ENCODE data around the gene FYN. TPM values are rescaled to one million over a fixed set of nuclear protein-coding genes. Genes with fewer than 3 reads are reported as not detected.

FYN gene
- polyA plus RNA-seq, 2 of the 4 experiments (the other 2 are of a cell fraction), result 3.5 to 3.7 TPM

GRCh38 chr6:111779660-111780059 is 93.6 kb downstream of the FYN start:
- FAIRE-seq (no peak), ATAC-seq (no peak), DNase-seq (ENCODE audit: low read depth in 1 of 2, low spot score in 1 of 2) (no peak)
- H3K9me3 ChIP-seq, result no peaks in the 10 kb centered on the region
- H3K27ac ChIP-seq, result no peak overlapping the region
- ChIA-PET POLR2A (no interaction called here), CTCF (no interaction called here)
- WGBS (ENCODE audit: missing lambda C conversion rate), result 65% methylated on average over 2 of the region's 2 CpGs
- TF ChIP-seq EHMT2 (IDR thresholded peaks at IDR 0.05; ENCODE audit: low read depth), result no peak
- no peak for TF ChIP-seq HES2 (IDR thresholded peaks at IDR 0.05)
- no peak for TF ChIP-seq EHF (CRISPR knock-in tag; IDR thresholded peaks at IDR 0.05)
- TF ChIP-seq KDM1A (IDR thresholded peaks at IDR 0.05; ENCODE audit: low read depth), result no peak
- TF ChIP-seq RFX5 (IDR thresholded peaks at IDR 0.05), result no peak
- no peak for TF ChIP-seq USF2 (IDR thresholded peaks at IDR 0.05)
- no peak for TF ChIP-seq TFCP2L1 (CRISPR knock-in tag; IDR thresholded peaks at IDR 0.05)
- no peak for TF ChIP-seq MYC (IDR thresholded peaks at IDR 0.05; ENCODE audit: borderline replicate concordance, low read length)
- no peak for TF ChIP-seq RCOR1 (IDR thresholded peaks at IDR 0.05; ENCODE audit: low read depth, low read length)
- TF ChIP-seq HEYL (CRISPR knock-in tag; IDR thresholded peaks at IDR 0.05), result no peak
- no peak for TF ChIP-seq MAX (IDR thresholded peaks at IDR 0.05)
- no peak for TF ChIP-seq PHF8 (IDR thresholded peaks at IDR 0.05; ENCODE audit: borderline replicate concordance, low read depth)
- TF ChIP-seq ZFP36 (IDR thresholded peaks at IDR 0.05; ENCODE audit: borderline replicate concordance, partially characterized antibody), result no peak
- TF ChIP-seq FOSB (CRISPR knock-in tag; IDR thresholded peaks at IDR 0.05), result no peak
- TF ChIP-seq ZNF302 (CRISPR knock-in tag; IDR thresholded peaks at IDR 0.05), result no peak
- no peak for TF ChIP-seq FOSL2 (IDR thresholded peaks at IDR 0.05)
- no peak for TF ChIP-seq FOSL2 (CRISPR knock-in tag; IDR thresholded peaks at IDR 0.05)
- no peak for TF ChIP-seq ZSCAN20 (CRISPR knock-in tag; IDR thresholded peaks at IDR 0.05)
- no peak for TF ChIP-seq KDM5A (IDR thresholded peaks at IDR 0.05)
- no peak overlapping the region for H3K4me2 ChIP-seq
- no peak overlapping the region for H3K4me3 ChIP-seq
- no peaks in the 10 kb centered on the region for H3K4me1 ChIP-seq

- POLR2A ChIA-PET, result no interaction called here
Measured at GRCh38 chr6:111779031-111779430, 94.2 kb downstream of the FYN start.

More at GRCh38 chr6:111779031-111779430, 94.2 kb downstream of the FYN start:
- WGBS (ENCODE audit: missing lambda C conversion rate), result 48% methylated on average over 3 of the region's 3 CpGs
- ATAC-seq, result no peak
- no peak for DNase-seq (ENCODE audit: low read depth in 1 of 2, low spot score in 1 of 2)
- Histone ChIP-seq H3K4me1 (no peaks in the 10 kb centered on the region), H3K4me2 (no peak overlapping the region), H3K4me3 (no peak overlapping the region), H3K9me3 (no peaks in the 10 kb centered on the region), H3K27ac (no peak overlapping the region)
- no peak for FAIRE-seq
- CTCF ChIA-PET, result no interaction called here
- no peak for TF ChIP-seq TP53 (CRISPR knock-in tag; IDR thresholded peaks at IDR 0.05)
- no peak for TF ChIP-seq PBX3 (IDR thresholded peaks at IDR 0.05)
- no peak for TF ChIP-seq CHD2 (IDR thresholded peaks at IDR 0.05; ENCODE audit: low read length, partially characterized antibody)
- no peak for TF ChIP-seq ZNF302 (CRISPR knock-in tag; IDR thresholded peaks at IDR 0.05)
- TF ChIP-seq TFCP2L1 (CRISPR knock-in tag; IDR thresholded peaks at IDR 0.05), result no peak
- TF ChIP-seq MAX (IDR thresholded peaks at IDR 0.05), result no peak
- TF ChIP-seq CBX2 (IDR thresholded peaks at IDR 0.05; ENCODE audit: borderline replicate concordance, low read depth), result no peak
- TF ChIP-seq POLR2A (IDR thresholded peaks at IDR 0.05; ENCODE audit: low read length), result no peak
- no peak for TF ChIP-seq BHLHE40 (IDR thresholded peaks at IDR 0.05; ENCODE audit: low read depth, low read length)
- TF ChIP-seq HES2 (IDR thresholded peaks at IDR 0.05), result no peak
- TF ChIP-seq EHMT2 (IDR thresholded peaks at IDR 0.05; ENCODE audit: low read depth), result no peak
- no peak for TF ChIP-seq ZC3H11A (IDR thresholded peaks at IDR 0.05)
- no peak for TF ChIP-seq ATOH8 (CRISPR knock-in tag; IDR thresholded peaks at IDR 0.05; ENCODE audit: low read depth)
- no peak for TF ChIP-seq ZFP36 (IDR thresholded peaks at IDR 0.05; ENCODE audit: borderline replicate concordance, partially characterized antibody)
- no peak for TF ChIP-seq JUN (IDR thresholded peaks at IDR 0.05)
- no peak for TF ChIP-seq KDM5A (IDR thresholded peaks at IDR 0.05)
